ENCODE results near the gene SLC2A4RG.

SLC2A4RG gene

GRCh38 chr20:63741676-63742380 lies 2.3 kb downstream of the SLC2A4RG start:
- no peak for DNase-seq

GRCh38 chr20:63742381-63743024 lies 2.9 kb downstream of the SLC2A4RG start:
- DNase-seq = no peak

- DNase-seq = no peak
These were observed 3.8 kb downstream of the SLC2A4RG start for GRCh38 chr20:63743210-63743970.

- DNase-seq = no peak
These were observed 4.6 kb downstream of the SLC2A4RG start for GRCh38 chr20:63744158-63744557.

- DNase-seq = no peak
These were observed 5.2 kb downstream of the SLC2A4RG start for GRCh38 chr20:63744574-63745423.

- DNase-seq = no peak
These were observed 5.8 kb downstream of the SLC2A4RG start for GRCh38 chr20:63745424-63745805.

- no peak for DNase-seq
These were observed 6.6 kb downstream of the SLC2A4RG start for GRCh38 chr20:63745961-63746731.

- DNase-seq = no peak
These were observed 7.3 kb downstream of the SLC2A4RG start for GRCh38 chr20:63746751-63747315.

GRCh38 chr20:63747622-63748069 lies 8.1 kb downstream of the SLC2A4RG start:
- no peak for DNase-seq

- DNase-seq = no peak
These were observed 8.7 kb downstream of the SLC2A4RG start for GRCh38 chr20:63748070-63748933.

GRCh38 chr20:63748934-63749270 lies 9.3 kb downstream of the SLC2A4RG start:
- no peak for DNase-seq

GRCh38 chr20:63749597-63750508 lies 10.3 kb downstream of the SLC2A4RG start:
- no peak for DNase-seq

GRCh38 chr20:63750807-63751470 lies 11.4 kb downstream of the SLC2A4RG start:
- DNase-seq = no peak

- DNase-seq = no peak
These were observed 12.1 kb downstream of the SLC2A4RG start for GRCh38 chr20:63751471-63752271.

- DNase-seq = no peak
These were observed 13.0 kb downstream of the SLC2A4RG start for GRCh38 chr20:63752411-63753101.

GRCh38 chr20:63753381-63753780 lies 13.8 kb downstream of the SLC2A4RG start:
- no peak for DNase-seq

- DNase-seq = no peak
These were observed 14.4 kb downstream of the SLC2A4RG start for GRCh38 chr20:63754008-63754407.

Data from suppressor macrophage treated with lipopolysaccharide for 1 hour (primary cell).